Fibroblast of skin of back (primary cell): Measurements from ENCODE around the gene MTHFD1L.

Source experiments
- DNase-seq: peaks from one replicate; pipeline ENCODE4 v3.0.0-alpha.2; 2013

MTHFD1L gene

GRCh38 chr6:151018046-151018445 is 152.5 kb downstream of the MTHFD1L start:
- DNase-seq = peak; percentile 73

GRCh38 chr6:151018911-151019782 is 153.6 kb downstream of the MTHFD1L start:
- DNase-seq = no peak

- DNase-seq = no peak
Observed at GRCh38 chr6:151021896-151022295, 156.4 kb downstream of the MTHFD1L start.

GRCh38 chr6:151022492-151022891 is 157.0 kb downstream of the MTHFD1L start:
- DNase-seq = no peak

GRCh38 chr6:151023342-151023741 is 157.8 kb downstream of the MTHFD1L start:
- no peak for DNase-seq

GRCh38 chr6:151024597-151024996 is 159.1 kb downstream of the MTHFD1L start:
- no peak for DNase-seq

- DNase-seq = no peak
Observed at GRCh38 chr6:151025076-151025475, 159.6 kb downstream of the MTHFD1L start.

GRCh38 chr6:151026041-151026663 is 160.7 kb downstream of the MTHFD1L start:
- DNase-seq = peak; percentile 63

GRCh38 chr6:151027295-151027747 is 161.8 kb downstream of the MTHFD1L start:
- DNase-seq = no peak

- no peak for DNase-seq
Observed at GRCh38 chr6:151027936-151028838, 162.7 kb downstream of the MTHFD1L start.

- no peak for DNase-seq
Observed at GRCh38 chr6:151029970-151030369, 164.5 kb downstream of the MTHFD1L start.

GRCh38 chr6:151032034-151032433 is 166.5 kb downstream of the MTHFD1L start:
- DNase-seq = no peak

GRCh38 chr6:151034825-151035781 is 169.6 kb downstream of the MTHFD1L start:
- no peak for DNase-seq

GRCh38 chr6:151036211-151036721 is 170.8 kb downstream of the MTHFD1L start:
- DNase-seq = peak; percentile 97

GRCh38 chr6:151036869-151037680 is 171.6 kb downstream of the MTHFD1L start:
- peak; percentile 55 for DNase-seq

- DNase-seq = no peak
Observed at GRCh38 chr6:151038616-151039015, 173.1 kb downstream of the MTHFD1L start.

- peak; percentile 100 for DNase-seq
Observed at GRCh38 chr6:151040888-151041521, 175.5 kb downstream of the MTHFD1L start.

- no peak for DNase-seq
Observed at GRCh38 chr6:151041686-151042085, 176.2 kb downstream of the MTHFD1L start.

- DNase-seq = peak; percentile 87
Observed at GRCh38 chr6:151042911-151043330, 177.4 kb downstream of the MTHFD1L start.

GRCh38 chr6:151043944-151044343 is 178.4 kb downstream of the MTHFD1L start:
- DNase-seq = no peak
